Measurements from ENCODE around the gene RHO.
"Not testable (repeated sequence)": the region's sequence is repeated elsewhere in the genome, so short reads cannot be mapped to it uniquely, and the experiment has no call there.

Gene RHO

DNA sequence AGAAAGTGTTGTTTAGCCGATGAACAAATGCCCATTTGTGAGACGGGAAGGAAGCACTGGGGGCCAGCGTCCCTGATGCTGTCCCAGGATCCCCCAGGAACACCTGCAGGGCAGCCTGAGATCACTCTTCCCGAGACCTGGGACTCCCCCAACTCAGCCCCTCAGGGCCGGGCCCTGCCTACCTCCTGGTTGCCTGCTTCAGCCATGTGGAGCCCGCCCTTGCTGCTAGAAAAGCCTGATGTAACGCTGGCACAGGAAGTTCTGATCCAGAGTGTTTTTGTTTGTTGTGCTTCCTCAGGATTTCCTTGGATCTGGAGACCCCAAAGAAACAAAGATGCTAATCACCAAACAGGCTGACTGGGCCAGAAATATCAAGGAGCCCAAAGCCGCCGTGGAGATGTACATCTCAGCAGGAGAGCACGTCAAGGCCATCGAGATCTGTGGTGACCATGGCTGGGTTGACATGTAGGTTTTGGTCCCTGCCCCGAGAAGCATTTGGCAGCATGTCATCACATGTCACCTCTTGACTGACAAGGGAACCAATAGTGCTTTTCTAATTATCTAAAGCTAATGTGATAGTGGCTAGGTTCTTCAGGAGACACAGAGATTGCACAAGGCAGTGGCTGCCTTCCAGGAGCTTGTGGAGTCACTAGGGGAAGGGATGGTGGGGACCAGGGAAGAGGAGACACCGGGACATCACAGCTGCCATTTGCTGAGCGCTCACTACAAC lies 28.7 kb upstream of the RHO start:
- not testable (repeated sequence) for DNase-seq (ENCODE audit: low read depth in 2 of 2)

DNA sequence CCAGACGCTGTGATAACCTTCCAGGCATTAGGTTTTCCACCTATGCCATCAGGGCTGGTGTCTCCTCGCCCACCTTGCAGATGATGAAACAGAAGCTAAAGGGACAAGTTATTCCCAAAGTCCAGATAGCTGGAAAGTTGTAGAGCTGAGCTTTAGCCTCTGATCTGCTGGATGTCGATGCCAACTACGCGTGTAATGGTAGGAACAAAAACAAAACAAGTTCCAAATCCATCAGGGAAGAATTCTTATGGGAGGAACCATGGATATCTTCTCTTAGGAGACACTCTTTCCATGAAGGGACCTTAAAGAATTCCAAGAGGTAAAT lies 28.1 kb upstream of the RHO start:
- no peak for DNase-seq (ENCODE audit: low read depth in 2 of 2)

DNA sequence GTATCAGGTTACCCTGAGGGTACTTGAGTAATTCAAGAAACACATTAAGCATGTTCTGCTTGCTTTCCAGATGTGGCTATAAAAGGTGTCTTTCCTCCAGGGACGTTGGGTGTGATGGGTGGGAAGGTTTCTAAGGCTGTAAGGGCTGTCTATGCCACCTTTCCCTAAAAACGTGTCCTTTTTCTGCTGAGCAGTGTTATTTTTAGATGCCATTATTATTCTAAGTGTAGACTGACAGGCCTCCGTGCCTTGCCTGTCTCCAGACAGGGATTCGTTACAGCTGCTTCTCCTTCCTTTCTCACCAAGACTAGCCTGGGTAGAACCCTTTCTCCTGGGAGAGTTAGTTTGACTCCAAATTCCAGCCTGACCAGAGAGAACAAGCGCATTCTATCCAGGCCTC lies 26.8 kb upstream of the RHO start:
- DNase-seq (ENCODE audit: low read depth in 2 of 2) = no peak

DNA sequence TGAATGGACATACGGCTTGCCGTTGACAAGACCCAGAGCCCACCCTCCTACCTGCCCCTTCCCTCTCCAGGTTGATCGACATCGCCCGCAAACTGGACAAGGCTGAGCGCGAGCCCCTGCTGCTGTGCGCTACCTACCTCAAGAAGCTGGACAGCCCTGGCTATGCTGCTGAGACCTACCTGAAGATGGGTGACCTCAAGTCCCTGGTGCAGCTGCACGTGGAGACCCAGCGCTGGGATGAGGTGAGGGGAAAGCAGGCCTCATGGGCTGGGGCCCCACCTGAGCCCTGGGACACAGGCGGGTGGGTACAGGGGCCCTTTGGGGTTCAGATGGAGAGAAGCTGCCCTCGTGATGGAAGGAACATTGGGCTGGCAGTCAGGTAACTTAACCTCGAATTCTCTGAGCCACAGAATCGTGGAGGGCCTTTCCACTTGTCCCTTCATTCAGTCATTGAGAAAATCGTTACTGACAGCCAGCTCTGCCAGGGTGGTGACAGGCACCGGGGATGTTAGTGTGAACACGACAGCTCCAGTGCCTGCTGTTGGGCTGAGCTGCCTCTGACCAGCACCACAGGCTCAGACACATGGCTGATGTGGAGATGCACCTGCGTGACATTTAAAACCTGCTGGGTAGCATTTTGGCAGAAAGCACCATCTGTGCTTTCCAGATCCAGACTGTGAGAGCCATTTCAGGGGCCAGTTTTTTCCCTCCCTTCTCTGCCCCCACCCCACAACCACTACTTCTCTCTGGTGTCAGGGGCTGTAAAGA lies 25.6 kb upstream of the RHO start:
- no peak for DNase-seq (ENCODE audit: low read depth in 2 of 2)

DNA sequence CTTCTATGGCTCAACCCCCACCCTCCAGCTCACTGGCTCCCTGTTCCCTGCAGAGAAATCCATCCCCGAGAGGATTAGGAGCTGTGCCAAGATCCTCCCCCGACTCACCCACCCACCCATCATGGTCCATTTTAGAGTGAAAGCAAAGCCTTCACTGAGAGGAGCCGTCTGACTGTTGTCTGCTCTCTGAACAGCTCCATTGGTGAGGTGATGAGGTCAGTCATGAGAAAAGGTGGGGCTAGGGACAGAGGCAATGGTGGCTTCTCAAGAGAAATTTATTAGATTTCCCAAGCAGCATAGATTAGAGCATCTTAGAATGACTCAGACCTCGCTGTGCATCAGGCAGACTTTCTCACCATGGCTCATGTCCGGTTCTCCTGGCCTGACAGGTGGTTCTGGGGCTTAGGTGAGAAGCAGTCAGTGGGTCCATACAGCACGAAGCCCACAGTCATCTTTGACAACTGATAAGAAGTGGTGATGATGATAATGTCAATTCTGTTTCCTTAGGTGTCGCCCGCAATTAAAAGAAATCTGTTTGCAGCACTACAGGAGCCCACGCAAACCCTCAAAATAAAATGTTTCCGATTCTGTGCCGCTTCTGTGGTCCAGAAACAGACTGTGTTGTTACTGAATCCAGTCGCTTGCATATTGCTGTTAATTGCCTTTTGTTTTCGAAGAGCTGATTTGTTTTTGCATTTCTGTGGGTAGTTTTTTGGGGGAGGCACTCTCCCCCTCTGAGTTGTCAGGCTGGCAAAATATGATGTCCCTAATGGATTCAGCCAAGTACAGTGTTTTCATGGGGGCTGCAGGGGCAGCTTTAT lies 24.8 kb upstream of the RHO start:
- no peak for DNase-seq (ENCODE audit: low read depth in 2 of 2)

DNA sequence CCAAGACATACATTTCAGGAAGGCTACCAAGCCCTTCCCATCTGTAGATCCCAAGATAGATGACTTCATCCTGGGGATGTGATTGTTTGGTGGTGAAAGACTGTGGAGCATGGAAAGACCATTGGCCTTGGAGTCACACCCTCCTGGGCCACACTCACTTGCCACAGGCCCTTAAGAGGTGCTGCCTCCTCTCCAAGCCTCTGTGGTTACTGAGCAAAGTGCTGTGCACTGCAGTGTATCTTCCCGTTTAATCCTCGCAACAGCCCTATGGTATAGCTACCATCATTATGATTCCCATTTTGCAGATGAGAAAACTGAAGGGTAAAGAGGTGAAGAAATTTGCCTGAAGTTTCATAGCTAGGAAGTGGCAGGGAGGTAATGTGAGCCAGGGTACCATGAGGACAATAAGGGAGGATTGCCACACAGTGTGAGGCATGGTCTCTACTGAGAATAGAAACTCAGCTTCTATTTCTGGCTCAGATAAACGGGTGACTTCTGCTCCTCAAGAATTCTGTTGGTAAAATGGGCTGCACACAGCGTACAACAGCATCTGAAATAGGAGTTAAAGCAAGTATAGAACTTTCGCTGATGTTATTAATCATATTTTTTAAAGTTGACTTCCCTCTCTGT lies 23.9 kb upstream of the RHO start:
- DNase-seq (ENCODE audit: low read depth in 2 of 2) = no peak

DNA sequence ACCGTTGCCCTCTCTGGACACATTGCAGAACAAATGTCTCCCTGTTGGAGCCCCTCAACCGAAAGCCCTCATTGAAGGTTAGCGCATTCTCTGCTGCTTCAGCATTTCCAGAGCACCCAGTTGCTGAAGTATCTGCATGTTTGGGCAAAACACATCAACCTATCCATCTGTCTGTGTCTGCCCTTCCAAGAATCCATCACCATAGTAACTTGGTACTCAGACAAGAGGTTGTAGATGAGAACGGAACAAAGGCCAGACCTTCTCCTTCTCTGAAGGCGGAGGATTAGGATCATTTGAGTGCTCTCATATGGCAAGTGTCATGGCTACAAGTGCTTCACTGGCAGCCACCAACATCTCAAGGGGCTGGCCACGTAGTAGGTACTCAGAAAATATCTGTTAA lies 23.1 kb upstream of the RHO start:
- DNase-seq (ENCODE audit: low read depth in 2 of 2) = no peak

DNA sequence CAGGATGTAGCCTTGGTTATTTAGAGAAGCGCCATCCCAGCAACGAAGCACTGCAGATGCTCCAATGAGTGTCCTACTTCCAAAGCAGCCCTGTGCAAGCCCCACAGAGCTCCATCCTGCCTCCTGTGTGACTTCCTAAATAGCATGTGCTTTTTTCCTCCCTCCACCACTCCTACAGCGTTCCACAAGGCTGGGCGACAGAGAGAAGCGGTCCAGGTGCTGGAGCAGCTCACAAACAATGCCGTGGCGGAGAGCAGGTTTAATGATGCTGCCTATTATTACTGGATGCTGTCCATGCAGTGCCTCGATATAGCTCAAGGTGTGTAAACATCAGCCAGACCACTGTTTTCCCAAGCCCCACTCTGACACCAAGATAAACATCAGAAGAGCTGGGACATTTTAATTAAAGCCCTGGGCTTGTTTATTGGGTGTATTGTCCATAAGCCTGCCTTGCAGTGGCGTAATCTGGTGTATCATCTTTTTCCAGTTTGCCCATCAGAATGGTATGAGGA lies 22.2 kb upstream of the RHO start:
- no peak for DNase-seq (ENCODE audit: low read depth in 2 of 2)

DNA sequence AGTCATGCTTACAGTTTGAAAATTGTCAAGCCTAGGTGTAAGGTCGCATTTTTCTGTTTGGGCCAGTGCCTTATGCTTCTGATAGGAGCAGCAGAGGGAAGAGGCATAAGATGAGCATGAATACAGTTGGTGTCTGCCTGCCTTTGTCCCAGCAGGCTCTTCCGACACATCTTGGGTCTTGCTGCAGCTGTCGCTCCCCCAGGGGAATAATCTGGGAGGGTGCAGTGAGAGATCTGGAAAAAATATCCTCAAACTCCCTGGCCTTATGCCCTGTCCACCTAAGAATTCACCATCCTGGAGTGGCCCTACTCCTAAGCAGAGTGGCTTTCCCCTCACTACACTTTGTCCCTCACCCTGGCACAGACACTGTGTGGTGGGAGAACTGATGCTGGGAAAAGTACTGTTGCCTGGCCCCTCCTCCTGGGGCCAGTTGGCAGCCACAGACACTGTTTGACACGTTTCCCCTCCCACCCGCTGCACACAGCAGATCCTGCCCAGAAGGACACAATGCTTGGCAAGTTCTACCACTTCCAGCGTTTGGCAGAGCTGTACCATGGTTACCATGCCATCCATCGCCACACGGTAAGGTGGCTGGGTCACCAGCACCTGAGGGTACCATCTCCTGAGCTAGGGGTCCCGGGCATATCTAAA lies 21.1 kb upstream of the RHO start:
- no peak for DNase-seq (ENCODE audit: low read depth in 2 of 2)

DNA sequence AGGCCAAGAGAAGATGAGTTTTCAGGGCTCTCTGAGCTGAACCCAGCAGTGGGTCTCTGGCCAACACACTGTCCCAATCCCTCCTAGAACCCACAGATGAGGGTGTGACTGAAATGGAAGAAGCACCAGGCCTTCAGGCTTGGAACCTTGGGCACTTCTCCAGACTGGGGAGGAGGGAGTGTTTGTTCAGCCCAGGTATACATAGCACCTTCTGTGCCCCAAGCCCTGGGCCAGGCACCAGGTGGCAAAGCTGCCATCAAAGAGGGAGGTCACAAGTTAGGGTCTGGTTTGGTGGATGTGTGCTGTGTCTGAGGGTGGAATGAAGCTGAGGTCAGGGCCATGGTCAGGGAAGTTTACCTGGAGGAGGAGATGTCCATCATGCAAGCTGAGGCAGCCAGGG lies 15.8 kb upstream of the RHO start:
- DNase-seq (ENCODE audit: low read depth in 2 of 2) = no peak

DNA sequence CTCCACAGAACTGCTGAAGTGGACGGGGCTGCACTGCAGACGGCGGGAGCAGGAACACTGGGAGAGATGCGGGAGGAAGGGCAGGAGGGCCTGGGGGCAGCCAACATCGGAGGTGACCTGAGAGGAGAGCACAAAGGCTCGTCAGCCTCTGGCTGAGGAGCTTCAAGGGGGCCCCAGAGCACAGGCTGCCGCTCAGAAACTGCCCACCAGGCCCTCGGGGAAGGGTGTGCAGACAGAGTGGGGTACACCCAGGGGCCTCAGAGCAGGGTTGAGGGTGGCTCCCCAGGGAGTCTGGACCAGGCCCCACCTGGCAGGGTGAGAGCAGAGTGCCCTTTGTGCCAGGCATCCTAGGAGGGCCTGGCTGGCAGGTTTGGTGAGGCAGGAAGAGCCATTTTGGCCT lies 14.7 kb upstream of the RHO start:
- no peak for DNase-seq (ENCODE audit: low read depth in 2 of 2)

DNA sequence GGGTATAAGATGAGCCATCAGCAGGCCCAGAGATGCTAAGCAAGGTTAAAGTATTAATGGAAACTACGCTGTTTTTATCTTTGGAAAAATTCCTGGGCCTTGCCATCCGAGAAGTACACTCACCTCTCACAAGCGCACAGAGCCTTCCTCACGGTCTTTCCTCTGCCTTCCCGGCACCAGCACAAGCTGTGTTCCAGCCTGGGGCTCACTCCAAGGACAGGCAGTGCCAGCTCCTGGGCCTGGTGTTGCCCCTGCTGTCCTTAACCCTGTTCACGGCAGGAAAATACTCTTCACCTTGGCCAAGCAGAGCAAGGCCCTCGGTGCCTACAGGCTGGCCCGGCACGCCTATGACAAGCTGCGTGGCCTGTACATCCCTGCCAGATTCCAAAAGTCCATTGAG lies 14.3 kb upstream of the RHO start:
- DNase-seq (ENCODE audit: low read depth in 2 of 2) = no peak

DNA sequence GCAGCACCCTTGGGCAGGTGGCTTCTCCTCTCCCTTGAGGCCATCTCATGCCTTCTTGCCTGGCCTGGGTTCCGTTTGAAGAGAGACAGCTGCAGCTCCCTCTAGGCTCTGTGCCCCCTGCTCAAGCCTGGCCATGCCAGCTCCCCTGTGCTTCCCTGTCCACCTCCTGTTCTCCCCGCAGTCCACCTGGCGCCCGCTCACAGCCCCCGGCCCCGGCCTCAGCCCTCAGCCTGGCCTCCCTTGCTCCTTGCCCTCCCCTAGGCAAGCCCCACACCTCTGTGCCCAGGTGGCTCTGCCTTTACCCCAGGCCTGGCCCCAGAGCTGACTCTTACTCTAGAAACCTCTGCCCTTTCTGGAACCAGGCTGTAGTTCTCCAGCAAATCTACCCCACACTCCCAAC lies 13.9 kb upstream of the RHO start:
- no peak for DNase-seq (ENCODE audit: low read depth in 2 of 2)

DNA sequence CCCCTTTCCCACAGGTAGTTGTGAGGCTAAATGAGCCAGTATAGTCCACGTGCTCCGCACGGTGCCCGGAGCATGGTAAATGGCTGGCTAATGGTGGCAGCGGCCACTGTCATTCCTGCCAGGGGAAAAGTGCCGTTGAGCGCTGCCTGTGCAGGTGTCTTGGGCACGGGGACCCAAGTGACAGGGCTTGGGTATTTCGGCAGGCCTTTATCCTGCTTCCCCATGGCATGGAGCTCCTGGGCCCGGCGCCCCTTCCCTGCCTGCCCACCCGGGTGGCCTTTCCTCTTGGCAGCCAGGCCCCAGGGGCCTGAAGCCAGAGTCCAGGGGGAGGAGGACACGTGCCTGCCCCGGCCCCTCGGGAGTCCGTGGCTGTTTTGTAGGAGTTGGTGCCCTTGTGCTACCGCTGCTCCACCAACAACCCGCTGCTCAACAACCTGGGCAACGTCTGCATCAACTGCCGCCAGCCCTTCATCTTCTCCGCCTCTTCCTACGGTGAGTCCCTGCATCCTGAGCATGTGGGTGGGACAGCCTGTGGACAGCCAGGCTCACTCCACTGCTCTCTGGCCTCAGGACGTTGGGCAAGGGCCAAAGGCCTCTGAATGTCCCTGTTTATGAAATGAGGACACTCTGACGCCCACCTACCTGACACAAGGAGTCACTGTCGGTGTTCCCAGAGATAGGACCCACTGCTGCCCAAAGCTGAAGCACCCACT lies 13.2 kb upstream of the RHO start:
- DNase-seq (ENCODE audit: low read depth in 2 of 2) = not testable (repeated sequence)

DNA sequence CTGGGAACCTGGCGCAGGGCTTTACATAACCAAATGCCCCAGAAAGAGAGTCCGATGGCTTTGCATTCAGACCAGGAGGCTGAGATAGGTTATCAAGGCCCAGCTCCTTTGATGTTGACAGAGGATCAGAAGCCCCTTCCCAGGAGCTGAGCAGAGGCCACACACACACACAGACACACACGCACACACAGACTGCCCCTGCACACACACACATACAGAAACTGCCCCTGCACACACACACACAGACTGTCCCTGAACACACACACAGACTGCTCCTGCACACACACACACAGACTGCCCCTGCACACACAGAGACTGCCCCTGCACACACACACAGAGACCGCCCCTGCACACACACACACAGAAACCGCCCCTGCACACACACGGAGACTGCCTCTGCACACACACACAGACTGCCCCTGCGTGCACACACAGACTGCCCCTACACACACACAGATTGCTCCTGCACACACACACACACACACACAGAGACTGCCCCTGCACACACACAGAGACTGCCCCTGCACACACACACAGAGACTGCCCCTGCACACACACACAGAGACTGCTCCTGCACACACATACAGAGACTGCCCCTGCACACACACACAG lies 12.5 kb upstream of the RHO start:
- not testable (repeated sequence) for DNase-seq (ENCODE audit: low read depth in 2 of 2)

DNA sequence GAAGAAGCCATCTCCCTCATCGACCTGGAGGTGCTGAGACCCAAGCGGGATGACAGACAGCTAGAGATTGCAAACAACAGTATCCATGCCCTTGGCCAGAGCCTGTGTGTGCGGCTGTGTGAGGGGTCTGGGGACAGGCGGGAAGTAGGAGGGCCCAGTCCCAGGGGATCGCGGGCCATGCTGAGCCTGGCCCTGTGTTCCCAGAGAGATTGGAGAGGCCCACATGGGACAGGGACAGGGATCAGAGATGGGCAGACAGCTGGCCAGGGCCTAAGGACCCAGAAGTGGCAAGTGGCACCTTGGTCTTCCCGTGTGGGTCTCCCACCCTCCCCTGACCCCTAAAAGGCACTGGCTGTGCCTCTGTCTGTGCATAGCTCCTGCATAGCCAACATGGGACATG lies 10.9 kb upstream of the RHO start:
- DNase-seq (ENCODE audit: low read depth in 2 of 2) = no peak

DNA sequence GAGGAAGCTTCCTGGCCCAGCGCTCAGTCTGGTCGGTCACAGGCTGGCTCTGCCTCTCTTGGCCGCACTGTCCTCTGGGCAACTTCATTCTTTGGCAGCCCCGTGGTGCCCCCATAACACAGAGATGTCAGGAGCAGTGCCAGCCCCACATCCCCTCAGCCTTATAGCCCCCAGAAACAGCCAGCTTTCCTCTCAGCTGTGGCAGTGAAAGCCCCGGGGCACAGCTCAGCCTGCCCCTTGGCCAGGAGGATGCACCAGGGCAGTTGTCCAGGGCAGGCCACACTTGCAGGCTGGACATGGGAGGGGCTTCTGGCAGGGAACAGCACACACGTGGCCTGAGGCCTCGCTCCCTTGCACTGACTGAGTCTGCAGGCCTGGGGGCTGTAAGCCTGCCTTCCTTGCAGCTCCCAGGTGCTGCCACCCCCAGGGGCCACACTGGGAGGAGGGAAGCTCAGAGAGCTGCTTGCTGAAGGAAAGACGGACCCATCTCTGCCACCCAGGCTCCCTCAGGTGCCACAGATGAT lies 10.3 kb upstream of the RHO start:
- no peak for DNase-seq (ENCODE audit: low read depth in 2 of 2)

DNA sequence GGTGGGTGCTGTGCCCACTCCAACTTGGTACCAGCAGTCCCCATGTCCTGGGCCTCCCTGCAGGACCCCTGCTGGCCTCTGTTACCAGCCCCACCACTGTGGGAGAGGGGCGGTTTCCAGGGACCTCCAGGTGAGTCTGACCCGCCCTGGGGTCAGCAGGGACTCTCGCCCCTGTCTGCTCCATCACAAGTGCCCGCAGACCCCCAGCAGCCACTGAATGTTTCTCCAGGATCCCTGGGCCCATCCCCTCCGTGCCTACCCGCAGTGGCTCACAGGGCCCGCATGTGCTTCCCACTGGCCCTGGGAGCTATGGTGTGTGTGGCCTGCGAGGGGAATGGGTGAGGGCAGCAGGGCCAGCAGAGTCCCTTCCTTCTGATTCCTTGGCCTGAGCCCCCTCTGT lies 9.9 kb upstream of the RHO start:
- DNase-seq (ENCODE audit: low read depth in 2 of 2) = no peak

DNA sequence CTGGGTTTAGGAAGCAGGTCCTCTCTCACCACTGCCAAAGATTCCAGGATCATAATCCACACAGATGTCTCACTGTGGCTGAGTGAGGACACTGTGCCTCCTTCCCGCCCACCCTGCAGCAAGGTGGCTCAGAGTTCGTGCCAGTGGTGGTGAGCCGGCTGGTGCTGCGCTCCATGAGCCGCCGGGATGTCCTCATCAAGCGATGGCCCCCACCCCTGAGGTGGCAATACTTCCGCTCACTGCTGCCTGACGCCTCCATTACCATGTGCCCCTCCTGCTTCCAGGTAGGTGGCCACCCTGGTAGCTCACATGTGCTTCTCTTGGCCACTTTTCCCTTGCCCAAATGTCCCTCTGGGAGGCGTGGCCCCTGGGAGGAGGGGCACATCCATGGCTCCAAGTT lies 9.0 kb upstream of the RHO start:
- DNase-seq (ENCODE audit: low read depth in 2 of 2) = no peak
